CD4-positive, alpha-beta T cell treated with Interleukin-1 beta for 1 hour (primary cell): ENCODE data around the gene KCNIP3.
"Not testable (repeated sequence)": the region's sequence is repeated elsewhere in the genome, so short reads cannot be mapped to it uniquely, and the experiment has no call there.

Source experiments
- DNase-seq, 2 donors: peaks; one replicate each; pipeline ENCODE4 v3.0.0-alpha.2; 2020 to 2022

KCNIP3 gene

DNA sequence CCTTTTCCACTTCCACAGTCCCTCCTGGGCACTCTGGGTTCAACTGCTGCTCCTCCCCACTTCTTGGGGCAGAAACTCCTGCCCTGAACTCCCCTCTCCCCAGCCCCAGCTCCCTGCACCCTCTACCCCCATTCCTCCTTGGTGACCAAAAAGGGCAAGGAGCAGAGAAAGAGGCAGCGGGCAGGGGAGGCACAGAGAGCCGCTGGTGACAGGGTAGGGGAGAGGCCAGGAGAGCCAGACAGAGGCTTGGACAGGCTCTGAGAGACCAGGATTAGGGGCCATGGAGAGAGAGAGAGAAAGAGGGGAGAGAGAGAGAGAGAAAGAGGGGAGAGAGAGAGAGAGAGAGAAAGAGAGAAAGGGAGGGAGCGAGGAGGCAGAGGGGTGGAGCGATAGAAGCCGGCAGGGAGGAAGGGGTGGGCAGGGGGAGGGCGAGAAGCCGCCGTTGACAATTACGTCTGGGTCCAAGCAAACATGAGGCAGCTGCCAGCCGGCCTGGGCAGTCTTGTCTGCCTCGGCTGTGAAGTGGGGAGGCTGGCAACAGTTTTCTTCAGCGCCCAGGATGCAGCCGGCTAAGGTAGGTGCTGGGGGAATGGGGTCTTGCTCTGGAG, at the start of gene KCNIP3:
Gene KCNIP3, plus strand, starts transcription at position 468 of the 608 bp plus-strand sequence. Its CDS starts 92 bp downstream, at position 560.
- no peak for DNase-seq

DNA sequence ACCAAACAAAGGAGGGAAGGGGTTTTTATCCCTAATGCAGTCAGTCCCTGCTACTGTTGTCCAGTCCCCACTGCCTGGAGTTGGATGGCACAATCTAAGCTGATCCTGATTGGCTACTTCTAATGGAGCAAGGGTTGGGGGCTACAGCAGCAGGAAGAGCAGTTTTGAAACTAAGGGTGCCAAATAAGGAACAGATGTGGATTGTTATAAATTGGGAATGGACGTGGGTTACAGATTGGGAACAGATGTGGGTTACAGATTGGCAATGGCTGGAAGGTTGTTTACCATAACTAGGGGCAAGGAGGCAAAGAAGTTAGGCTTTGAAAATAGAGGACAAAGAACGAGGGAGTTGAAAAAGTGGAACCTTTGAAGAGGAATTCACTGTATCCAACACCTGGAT, 38.9 kb upstream of the KCNIP3 start:
- DNase-seq = no peak

DNA sequence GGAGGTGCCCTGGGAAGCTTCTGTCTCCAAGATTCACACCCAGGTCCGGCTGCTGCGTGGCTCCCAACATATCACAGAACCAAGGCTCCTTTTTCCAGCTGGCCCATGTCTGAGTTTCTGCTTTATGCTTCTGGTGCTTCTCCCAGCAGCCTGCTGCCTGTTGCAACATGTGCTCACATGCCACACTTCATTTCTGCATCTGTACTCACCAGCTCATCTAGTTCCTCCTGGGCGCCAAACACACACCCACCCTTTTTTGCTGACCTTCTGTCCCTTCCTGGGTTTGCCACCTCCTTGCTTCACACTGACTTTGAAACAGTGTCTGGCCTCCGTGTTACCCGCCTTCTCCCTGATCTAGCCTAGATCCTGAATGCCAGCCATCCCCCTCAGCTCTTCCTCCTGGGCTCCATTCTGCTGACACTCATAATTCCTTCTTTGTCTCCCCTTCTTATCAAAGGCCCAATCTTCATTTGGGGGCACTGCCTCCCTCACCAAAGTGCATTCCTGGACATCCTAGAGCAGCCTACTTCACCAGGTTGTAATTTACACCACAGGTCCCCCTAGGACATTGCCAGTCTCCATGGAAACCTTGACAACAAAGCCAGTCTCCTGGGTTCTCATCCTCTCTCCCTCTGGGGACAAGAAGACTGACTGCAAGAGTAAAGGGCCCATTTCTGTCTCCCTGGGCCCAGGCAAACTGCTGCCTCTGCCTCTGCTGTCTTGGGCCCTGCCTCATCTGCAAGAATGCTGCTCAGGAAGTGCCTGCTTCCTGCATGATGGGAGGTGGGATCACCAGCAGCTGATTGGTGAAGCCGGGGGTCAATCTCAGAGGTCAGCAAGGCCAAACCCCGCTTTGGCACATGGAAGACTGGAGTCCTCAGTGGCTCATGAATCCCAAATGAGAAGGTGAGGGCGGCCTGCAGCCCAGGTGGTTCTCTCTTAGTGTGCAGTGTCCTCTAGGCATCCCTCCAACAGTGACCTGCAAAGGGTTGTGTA, 36.8 kb upstream of the KCNIP3 start:
- DNase-seq = no peak

DNA sequence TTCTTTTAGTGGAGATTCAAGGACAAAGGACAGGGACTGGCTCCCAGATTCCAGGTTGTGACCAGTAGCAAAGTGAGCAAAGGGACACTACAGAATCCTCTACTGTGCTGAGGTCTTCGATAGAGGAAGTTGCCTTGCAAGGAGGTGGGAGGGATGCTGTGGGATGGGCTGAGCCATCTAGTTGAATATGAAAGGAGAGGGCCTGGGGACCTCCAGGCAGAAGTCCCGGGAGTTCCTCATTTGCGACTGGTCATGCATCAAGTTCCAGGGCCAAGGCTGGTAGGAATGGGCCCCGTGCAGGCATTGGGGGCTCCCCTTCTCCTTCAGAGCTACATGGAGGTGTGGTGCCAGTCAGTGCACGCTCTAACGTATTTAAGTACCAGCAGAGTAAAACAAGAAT, 35.5 kb upstream of the KCNIP3 start:
- no peak for DNase-seq

DNA sequence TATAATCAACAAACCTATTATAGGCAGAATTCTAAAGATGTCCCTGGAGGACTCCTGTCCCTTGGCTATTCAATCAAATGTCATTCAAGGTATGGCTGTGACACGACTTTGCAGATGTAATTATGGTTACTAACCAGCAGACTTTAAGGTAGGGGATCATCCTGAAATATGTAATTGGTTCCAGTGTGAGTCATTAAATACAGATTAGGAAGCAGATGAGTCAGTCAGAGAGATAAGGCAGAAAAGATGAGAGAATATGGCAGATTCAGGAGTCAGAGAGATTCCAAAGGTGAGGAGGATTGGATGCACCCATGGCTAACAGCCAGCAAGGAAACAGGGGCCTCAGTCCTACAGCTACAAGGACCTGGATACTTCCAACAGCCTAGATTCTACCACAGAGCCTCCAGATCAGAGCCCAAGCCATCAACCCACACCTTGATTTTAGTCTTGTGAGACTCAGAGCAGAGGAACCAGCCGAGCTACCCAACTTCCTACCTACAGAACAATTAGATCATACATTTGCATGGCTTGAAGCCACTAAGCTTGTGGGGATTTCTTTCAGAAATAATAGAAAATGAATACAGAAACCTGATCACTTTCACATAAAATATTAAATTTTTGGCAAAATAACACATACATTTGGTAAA, 34.1 kb upstream of the KCNIP3 start:
- no peak for DNase-seq

DNA sequence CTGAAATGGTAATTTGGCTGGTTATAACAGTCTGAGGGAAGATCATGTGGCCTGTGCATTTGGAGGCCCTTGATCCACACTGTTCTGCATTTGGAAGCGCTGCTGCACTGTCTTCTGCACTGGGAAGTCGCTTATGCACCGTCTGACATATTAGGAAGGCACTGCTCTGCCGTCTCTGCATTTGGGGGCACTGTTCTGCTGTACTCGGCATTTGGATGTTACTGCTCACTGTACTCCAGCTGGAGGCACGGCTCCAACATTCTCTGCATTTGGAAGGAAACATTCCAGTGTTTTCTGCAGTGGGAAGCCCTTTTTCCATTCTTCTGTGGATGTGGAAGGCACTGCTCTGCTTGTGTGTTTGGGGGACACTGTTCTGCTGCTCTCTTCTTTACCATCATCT, 32.5 kb upstream of the KCNIP3 start:
- no peak for DNase-seq

DNA sequence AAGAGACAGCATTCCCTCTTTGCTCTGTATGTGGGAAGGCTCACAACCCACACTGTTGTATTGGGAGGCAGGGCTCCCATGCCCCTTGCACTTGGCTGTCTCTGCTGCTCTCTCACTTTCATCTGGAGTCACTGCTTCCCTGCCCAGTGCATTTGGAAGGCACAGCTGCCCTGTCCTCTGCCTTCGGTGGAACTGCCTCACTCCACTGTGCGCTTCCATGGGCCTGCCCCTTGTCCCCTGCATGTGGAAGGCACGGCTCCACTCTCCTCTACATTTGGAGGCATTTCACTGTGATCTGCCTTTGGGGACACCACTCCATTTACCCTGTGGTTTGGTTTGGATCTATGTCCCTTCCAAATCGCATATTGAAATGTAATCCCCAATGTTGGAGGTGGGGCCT, 32.0 kb upstream of the KCNIP3 start:
- no peak for DNase-seq

DNA sequence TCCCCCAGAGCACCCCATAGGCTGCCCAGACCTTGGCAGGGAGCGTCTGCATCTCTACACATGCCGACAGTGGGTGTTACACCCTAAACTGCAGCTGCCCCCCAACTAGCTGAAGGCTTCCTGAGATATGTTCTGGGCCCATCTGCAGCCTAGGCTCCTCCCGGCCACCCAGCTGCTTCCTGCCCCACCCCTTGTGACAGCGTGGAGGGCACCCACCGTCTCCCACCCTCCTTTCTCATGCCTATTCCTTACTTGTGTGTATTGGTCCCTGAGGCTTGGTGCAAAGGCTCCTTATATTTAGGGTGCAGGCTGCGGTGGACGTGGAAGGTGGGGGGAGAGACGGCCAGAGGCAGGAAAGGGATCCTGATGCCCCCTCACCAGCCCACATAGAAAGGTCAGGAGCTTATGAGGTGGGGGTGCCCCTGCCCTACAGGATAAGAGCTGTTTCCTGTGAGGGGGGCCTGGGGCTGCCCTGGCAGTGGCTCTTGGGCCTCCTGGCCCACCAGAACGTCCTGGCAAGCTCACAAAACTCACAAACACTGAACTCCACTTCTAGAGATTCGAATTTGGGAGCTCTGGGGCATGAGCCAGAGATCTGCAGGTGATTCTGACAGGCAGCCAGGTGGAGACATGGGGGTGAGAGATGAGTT, 30.2 kb upstream of the KCNIP3 start:
- DNase-seq = no peak

DNA sequence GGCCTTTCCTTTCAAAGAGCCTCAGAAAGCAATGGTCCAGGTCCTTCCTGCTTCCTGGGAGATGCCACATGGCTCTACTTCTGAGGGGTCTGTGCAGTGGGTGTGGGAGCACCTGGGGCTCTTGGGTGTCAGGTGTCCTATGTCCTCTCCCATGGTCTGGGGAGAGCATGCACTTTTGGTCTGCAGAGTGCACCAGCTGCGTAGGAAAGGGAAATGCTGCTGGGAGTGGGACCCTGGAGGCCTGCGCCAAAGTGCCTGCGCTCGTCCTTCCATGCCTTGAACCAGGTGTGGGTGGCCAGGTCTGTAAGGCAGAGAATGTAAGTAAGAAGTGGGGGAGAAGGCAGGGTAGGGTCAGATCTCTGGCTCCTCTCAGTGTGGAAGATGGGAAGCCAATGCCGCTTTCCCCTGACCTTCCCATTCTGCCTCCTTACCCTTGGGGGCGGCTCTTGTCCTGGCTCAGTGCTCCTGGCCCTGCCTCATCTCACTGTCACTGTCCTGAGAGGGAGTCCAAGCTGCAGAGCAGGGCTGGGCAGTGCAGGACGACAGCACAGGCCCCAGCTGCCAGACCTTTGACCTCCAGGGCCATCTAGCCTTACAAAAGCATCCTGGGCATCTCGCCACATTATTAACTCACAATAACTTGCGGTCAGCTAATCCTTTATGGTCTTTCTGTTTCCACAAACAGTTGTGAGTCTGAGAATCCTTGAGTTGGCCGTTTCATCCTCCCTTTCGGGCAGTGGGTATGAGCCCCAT, 29.5 kb upstream of the KCNIP3 start:
- no peak for DNase-seq

DNA sequence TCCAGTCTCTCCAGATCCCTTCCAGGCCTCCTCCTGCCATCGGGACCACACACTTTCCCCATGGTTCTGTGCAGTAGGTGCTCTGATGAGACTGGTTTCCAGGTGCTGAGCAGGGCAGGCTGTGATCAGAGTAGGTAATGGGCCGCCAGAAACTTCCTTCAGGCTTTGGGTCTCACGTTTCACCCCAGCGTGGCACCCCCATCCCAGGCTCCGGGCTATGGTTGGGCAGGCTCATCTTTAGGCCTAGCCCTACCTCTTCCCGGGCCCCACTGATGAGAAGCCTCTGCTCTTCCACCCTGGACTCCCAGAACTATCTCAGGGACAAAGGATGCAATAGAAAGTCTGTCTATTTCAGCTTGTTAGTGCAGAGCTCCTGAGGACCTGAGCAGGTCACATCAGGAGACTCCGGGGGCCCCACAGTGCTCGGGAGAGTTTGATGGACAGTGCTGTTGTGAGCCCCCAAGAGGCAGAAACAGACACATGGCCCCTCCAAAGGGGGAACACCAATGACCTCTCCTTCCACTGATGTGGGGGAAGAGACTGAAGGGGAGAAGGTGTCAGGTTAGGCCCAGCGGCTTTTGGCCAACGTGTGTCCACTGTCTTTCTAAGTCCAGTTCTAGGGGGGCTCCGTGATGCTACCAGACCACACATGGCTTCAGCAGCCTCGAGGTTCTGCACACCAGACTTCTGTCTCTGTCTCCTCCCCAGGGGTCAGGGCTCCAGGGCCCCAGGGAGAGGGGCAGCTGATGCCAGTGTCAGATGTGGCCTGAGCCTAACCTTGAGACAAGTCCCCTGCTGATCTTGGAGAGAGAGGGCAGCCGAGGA, 28.7 kb upstream of the KCNIP3 start:
- no peak for DNase-seq

DNA sequence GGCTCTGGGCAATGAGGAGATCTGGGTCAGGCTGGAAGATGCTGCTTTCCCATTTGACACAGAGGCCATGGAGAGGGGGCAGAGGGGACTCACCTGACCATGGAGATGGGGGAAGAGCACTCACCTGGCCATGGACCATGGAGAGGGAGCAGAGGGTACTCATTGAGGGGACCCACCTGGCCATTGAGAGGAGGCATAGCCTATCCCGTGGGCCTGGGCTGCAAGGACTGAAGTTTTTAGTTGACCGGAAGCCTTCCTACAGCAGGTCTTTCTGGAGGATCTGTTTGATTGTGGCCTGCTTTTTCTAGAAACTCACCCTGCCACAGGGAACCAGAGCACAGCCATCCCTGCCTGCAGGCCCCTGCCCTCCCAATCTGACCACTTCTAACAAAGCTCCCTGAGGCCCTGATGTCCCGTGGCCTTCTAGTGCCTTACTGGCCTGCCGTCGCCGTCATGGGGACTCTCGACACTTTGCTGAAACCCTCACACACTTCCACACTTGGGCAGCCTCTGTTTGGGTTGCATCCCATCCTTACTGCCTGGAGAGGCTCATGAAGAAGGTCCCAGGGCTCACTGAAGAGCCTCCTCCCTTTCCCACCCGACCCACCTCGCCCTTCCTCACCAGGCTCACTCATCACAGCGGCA, 28.0 kb upstream of the KCNIP3 start:
- no peak for DNase-seq

DNA sequence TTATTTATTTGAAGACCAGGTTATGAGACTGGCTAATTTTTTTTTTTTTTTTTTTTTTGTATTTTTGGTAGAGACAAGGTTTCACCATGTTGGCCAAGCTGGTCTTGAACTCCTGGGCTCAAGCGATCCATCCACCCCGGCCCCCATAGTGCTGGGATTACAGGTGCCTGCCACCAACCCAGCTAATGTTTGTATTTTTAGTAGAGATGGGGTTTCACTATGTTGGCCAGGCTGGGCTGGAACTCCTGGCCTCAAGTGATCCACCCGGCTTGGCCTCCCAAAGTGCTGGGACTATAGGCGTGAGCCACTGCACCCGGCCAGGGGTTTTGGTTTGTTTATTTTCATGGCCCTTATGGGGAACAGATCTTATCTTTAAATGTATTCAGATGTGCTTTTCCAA, 27.4 kb upstream of the KCNIP3 start:
- DNase-seq = not testable (repeated sequence)

DNA sequence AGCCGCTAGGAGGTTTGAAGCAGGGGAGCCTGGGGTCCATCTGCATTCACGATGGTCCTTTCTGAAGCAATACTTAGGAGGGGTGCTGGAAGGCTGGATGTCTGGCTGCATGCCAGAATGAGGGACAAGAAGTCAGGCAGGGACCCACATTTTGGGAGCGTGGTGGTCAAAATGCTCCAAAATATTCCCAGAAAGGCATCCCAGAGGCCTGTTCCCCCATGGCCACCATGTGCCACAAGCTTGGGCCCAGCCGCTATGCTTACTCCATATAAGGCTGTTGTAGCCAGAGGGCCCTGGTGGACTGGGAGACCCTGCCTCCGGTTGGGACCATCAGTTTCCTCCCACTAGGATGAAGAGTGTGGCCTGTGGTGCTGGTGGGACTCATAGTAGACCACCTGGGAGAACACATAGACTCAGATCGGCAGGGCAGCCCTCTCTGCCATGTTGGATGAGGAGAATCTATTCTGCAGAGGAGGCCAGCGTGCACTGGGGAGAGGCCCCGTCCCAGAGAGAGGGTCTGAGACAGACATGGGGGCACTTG, 26.5 kb upstream of the KCNIP3 start:
- DNase-seq = no peak

DNA sequence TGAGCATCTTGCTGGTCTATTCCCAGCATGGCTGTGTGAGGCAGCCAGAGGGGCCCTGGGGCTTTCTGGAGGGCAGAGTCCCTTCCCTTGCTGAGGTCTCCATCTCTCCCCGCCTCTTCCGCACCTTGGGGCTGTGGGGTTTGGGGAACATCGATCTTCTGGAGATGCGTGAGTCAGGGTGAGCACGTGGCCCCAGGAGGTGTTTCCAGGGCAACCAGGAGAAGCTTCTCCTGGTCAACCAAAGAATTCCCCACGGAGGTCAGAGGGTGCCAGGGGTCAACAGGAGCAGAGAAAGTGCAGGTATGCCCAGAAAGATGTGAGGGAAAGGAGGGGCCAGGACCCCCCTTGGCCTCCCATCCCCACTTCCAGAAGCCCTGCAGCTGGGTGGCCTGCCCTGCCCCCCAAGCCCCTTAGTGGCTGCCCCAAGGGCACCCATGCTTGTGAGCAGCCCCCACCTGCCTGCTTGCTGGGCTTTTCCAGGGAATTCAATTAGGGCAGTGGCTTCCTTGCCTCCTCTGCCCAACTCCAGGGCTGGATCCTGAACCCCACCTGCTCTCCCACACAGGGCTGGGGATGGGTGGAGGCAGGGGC, 25.7 kb upstream of the KCNIP3 start:
- no peak for DNase-seq

DNA sequence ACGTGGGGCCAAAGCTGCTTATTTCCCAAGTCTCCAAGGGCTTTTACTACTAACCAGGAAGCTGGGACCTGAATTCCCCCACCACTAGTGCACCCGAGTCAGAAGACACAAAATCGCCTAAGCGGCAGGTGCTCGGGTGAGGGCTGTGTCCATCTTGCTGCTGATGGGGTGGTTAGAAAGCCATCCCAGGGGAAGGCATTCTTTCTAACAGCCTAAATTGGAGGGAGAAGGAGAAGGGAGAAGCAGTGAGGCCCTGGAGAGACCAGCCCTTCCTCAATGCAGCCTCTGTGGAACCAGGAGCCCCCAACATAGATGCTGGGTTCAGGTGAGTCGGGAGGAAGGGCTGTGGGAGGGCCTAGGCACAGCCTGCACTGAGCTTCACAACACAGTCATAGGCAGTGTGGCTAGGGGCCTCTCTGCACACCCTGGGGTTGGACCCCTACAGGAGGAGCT, 24.8 kb upstream of the KCNIP3 start:
- DNase-seq = no peak

DNA sequence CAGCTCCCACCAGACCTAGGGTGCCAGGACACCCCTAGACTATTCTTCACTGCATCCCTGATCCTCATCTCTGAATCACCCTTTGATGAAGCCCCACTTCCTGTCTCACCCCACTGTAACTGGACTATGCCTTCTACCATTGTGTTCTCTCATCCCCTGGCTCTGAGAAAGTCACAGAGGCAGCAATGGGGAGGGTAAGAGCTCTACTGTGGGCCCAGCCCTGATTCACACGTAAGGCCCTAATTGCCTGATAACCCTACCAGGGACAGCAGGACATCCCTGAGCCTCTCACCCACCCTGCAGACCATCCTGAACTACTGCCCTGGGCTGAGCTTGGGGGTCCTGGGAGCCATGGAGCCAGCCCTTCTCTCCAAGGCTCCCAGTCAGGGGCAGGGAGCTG, 24.4 kb upstream of the KCNIP3 start:
- DNase-seq = no peak

DNA sequence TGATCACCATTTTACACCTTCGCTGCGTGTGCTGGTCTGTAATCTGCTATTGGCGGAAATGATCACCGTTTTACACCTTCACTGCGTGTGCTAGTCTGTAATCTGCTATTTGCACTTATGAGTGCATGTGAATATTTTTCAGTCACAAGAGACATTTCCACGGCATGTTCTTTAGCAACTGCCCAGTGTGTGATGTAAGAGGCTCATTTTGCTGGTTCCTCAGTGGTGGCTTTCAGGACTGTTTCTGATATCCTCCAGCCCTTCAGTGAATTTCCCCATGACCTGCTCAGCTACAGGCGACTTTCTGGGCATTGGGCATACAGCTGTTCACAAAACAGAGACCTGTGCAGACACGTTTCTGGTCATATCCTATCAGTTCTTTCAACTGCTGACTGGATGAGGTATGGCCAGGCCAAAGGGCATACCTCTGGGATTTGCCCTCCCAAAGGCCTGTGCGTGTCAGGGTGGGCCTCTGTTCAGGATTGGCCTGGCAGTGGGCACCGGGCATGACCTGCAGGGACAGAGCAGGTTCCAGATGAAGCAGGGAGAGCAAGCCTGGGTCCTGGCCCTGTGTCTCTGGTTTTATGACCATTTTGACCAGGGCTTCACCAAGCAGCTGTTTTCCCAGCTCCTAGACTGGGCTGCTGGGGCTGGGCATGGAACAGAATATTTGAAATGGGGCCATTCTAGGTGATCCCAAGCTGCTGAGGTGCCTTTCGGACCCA, 23.4 kb upstream of the KCNIP3 start:
- DNase-seq = no peak

DNA sequence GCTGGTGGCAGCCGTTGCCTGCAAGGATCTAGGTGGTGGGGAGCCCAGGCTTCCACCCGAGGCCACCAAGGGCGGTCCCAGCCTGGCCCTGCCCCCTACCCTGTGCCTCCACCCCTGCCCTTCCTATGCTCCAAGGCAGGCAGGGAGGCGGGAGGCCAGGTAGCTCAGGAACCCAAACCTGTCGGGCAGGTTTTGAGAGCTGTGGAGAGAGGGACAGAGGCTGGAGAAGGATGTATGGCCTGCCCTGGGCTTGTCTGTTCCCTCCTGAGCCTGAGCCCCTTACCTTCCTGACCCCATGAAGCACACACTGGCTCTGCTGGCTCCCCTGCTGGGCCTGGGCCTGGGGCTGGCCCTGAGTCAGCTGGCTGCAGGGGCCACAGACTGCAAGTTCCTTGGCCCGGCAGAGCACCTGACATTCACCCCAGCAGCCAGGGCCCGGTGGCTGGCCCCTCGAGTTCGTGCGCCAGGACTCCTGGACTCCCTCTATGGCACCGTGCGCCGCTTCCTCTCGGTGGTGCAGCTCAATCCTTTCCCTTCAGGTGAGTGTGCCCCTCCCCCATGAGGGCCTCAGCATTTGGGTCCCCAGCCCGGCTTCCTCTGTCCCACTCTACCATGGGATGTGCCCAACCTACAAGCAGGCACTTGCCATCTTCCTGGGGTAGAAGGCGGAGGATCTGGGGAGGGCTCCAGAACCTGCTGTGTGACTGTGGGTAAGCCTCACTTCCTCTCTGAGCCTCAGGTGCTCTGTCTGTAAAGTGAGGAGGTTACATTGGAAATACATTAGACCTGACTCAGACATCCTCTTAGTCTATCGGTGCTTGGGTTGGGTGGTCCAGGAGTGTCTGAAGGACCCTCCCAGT, 22.6 kb upstream of the KCNIP3 start, which contains the start of gene PROM2:
Gene PROM2, plus strand, starts transcription at position 159 of the 860 bp plus-strand sequence. Its CDS starts 137 bp downstream, at position 296.
- no peak for DNase-seq
